Hepatic stellate cell (primary cell): ENCODE measurements around the gene CDHR3.

Source experiments
- DNase-seq: peaks from one replicate; pipeline ENCODE4 v3.0.0; 2011; ENCODE audit warnings: low spot score

Gene CDHR3

GRCh38 chr7:106029451-106029850 lies 66.4 kb downstream of the CDHR3 start:
- DNase-seq: no peak

DNA sequence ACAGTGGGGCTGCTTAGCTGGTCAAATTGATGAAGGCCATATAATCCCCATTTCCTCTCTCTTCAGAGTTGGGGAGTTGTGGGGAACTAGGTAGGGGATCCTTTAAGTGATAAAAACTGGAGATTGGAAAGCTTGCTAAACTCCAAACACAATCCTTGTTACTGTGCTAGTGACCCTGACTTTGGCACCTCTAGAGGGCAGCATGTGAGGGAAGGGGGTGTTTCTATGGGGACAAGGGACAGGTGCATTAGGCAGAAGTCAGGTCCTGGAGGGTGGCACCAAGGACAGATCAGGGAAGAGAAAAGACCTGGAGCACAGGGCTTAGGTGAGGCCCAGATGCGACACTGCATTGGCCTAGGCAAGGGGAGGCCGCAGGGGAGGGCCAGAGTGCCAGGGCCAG lies 66.9 kb downstream of the CDHR3 start:
- DNase-seq: no peak

- no peak for DNase-seq
Observed at GRCh38 chr7:106031300-106032035, 68.4 kb downstream of the CDHR3 start.

DNA sequence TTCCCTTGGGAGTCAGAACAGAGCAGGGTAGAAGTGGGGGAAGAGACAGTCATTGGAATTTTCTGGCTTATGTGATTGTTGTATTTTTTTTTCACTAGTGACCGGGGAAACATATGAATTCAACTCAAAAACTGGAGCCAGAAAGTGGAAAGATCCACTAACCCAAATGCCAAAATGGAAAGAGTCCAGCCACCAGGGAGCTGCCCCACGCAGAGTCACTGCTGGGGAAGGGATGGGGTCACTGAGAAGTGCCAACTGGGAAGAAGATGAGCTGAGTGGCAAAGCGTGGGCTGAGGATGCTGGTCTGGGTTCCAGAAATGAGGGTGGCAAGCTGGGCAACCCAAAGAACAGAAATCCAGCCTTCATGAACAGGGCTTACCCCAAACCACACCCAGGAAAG lies 69.2 kb downstream of the CDHR3 start:
- DNase-seq: no peak

- no peak for DNase-seq
Observed at GRCh38 chr7:106033735-106034134, 70.7 kb downstream of the CDHR3 start.

GRCh38 chr7:106034383-106034782 lies 71.3 kb downstream of the CDHR3 start:
- no peak for DNase-seq

DNA sequence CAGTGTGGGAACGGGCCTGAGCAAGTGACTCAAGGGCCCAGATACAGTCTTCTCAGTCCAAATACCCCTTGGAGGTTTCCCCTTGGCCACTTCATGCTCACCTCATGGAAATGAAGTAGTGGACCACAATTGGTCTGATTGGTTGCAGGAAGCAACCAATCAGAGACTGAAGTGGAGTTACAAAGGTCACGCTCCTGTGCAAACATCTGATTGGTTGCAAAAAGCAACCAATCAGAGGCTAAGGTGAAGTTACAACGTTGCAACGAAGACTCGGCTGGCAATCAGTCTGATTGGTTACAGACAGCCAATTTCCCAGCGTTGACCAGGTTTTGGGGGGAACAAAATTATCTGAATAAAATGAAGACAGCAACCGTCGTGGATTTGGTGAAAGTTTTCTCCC lies 72.5 kb downstream of the CDHR3 start:
- no peak for DNase-seq

GRCh38 chr7:106036004-106036403 lies 72.9 kb downstream of the CDHR3 start:
- no peak for DNase-seq

DNA sequence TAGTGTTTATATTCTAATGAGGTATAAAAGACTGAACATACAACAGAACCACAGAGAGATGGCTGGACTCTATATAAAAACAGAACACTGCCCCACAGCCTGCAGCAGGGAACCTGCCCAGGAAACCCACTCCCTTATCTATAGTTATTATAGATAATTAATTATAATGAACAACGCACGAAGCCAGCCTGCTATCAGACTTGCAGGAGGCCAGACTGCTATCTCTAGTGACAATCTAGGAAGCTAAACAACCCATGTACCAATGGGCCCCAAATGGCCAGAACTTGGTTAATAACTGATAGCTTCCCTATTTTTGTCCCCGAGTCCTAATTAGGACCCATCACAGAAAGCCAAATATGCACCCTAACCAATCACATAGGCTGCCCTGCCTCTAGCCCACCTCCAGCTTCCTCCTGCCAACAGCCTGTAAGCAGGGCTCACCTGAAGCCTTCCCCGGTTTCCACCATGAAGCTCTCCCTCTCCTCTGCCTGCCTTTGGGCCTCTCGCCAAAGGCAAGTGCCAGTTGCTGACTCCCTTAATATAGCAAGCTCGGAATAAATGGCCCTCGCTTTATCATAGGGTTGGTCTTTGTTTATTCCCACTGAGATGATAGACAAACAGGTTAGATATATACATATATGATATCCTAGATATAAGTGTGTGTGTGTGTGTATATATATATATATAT lies 74.6 kb downstream of the CDHR3 start:
- no peak for DNase-seq

- no peak for DNase-seq
Observed at GRCh38 chr7:106038289-106038688, 75.2 kb downstream of the CDHR3 start.

GRCh38 chr7:106038916-106039315 lies 75.9 kb downstream of the CDHR3 start:
- DNase-seq: no peak

DNA sequence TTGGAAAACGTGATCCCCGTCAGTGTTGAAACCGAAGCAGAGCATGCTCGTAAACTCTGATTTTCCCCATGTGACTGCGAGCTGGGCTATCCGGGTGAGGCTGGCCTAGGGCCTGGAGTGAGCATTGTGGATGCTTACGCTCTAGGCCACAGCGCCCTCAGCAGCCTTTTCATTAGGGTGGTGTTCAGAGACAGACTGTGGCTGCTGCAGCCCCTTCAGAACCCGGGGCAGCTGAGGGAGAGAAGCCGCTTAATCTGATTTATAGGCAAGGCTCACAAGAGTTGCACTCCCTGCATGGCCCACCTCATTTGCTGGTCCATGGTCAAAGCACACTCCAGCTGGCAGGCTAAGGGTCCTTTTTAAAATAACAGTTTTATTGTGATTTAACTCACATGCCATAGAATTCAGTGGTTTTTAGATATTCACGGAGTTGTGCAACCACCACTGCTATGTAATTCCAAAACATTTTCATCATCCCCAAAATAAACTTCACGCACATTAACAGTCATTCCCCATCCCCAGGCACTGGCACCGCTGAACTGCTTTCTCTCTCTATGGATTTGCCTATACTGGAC lies 76.5 kb downstream of the CDHR3 start:
- peak; percentile 67 for DNase-seq

DNA sequence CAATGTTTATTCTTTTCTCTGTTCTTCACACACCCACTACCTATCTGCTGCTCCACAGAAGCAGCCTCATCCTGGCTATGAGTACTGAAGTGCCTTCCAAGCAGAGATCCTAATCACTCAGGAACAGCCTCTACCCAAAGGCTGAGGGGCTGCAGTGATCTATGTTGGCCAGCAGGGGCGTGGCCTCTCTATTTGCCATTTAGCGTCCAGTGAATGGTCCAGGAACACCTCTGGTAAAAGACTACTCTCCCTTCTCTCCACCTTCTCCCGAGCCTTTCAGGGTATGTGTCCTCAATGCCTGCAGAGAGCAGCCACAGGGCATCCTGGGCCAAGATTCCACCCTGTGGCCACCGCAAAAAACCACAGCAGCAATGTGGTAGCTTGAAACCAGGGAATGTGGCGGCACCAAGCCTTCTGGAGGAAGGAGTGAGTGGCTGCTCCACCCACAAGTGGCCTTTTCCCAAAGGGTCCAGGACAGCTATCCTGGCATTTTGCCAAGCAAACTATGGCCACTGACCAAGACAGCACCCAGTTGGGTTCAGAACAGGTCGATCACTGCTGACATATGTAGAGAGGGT lies 78.2 kb downstream of the CDHR3 start:
- DNase-seq: peak; percentile 38

GRCh38 chr7:106042196-106042611 lies 79.1 kb downstream of the CDHR3 start:
- no peak for DNase-seq

- DNase-seq: no peak
Observed at GRCh38 chr7:106045139-106045538, 82.1 kb downstream of the CDHR3 start.

DNA sequence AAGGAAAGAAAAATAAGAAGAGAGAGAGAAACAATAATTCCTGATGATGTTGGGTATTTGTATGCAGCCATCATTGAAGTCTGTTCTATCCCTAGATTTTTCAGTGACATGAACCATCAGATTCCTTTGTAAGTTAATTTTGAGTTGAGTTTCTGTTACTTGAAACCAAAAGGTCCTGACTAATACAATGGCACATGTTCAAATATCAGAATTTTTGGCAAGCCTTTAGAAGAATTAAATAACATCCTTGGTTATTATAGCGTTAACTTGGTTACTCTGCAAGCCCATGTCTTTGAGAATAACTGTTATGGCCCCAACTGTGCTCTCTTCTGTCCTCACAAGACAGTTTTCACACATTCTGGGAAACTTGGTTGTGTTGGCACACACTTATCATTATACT lies 82.5 kb downstream of the CDHR3 start:
- no peak for DNase-seq

DNA sequence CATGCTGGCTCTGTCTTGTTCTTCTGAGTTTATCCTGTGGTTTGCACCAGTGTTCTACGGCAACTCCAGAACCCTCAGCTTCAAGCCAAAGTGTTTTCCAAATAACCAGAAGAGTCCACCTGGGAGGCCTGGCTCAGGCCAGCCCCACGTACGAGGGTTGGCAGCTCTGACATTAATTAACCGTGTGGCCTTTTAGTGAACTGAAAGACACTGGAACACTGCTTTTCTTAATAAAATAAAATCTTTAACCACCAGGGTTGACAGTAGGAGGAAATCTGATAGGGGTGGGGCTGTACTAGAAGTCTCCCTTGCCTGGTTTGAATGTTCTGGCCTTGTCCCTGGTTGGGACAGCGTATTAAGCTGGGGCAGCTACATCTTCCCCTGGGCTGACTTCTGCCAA lies 84.1 kb downstream of the CDHR3 start:
- no peak for DNase-seq

- no peak for DNase-seq
Observed at GRCh38 chr7:106047818-106048705, 85.0 kb downstream of the CDHR3 start.

DNA sequence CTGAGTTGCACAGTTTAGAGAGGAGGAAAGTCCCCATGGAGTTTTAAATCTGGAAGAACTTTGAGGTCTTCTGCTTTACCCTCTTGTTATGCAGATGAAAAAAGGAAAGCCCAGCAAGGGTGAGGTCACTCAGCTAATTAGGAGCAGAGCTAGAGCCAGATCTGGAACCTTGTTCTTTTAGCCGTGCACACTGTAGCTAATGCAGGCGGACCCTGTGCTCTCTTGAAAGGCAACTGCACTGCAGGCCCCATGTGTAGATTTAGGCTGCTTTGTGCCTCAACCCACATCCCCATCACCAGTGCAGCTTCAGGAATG lies 85.6 kb downstream of the CDHR3 start:
- no peak for DNase-seq

GRCh38 chr7:106049139-106049752 lies 86.2 kb downstream of the CDHR3 start:
- DNase-seq: no peak

DNA sequence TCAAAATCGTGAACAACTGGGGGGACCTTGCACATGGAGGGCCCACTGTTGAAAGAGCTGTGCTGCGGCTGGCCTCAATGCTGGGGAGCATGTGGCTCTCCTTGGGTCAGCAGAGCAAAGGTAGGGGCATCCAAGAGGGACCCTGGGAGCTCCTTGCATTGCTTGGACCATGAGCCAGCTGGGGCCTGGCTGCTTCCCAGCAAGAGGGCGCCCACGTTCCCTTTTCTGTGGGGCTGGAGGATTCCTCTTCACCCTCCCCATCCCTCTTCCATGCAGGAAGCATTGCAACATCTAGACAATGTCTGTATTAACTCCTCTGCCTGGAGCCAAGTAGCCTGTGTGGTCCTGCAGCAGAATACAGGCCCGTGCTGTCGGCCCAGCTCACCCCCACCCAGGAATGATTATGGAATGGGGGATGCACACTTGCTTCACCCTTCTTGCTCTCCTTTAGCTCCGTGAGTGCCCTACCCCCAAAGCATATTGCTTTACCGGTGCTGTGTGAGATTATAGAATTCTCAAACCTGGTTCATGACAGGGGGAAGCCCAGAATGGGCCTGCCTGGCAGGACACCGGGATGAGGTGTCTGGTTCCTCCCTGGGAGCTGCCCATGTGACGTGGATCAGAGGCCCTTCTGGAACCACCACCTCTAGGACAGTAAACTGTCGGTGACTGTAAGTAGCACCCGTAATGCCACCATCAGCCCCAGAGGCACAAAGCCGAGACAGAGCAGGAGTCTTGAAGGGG lies 87.1 kb downstream of the CDHR3 start:
- DNase-seq: peak; percentile 60
